HCT116 (cell line): ENCODE results near the gene HMGXB3. TPM values are rescaled to one million over a fixed set of nuclear protein-coding genes. Genes with fewer than 3 reads are reported as not detected.

Source experiments
- ATAC-seq: fragments of 200-7000 bp; cut with Tn5 transposase; 2 replicates; pipeline ENCODE4 v1.9.1; 2020; ENCODE audit warnings: mild to moderate bottlenecking, moderate library complexity
- BruUV-seq: library from RNA; stranded (reverse); fragments of 400-500 nt; replicated peaks from 2 replicates; lab custom pipeline; 2021; lab: Mats Ljungman, UMichigan
- CTCF ChIA-PET: fragments of 300-600 bp; sonication (Branson Sonifier 250); formaldehyde crosslinking; loops from one replicate; lab custom pipeline; 2021; ENCODE audit warnings: antibody characterized with exemption; lab: Charles Lee
- POLR2A ChIA-PET: fragments of 300-600, 350-600 bp; sonication (Branson Sonifier 250); formaldehyde crosslinking; loops from one replicate; lab custom pipeline; 2021; ENCODE audit warnings: antibody characterized with exemption; lab: Charles Lee
- RAD21 ChIA-PET, 2 experiments: fragments of 300-600 bp; sonication (Branson Sonifier 250); formaldehyde crosslinking; loops; one replicate each; lab custom pipeline; 2023; ENCODE audit warnings: low total read pairs in 2 of 2; ENCODE audit not compliant: uncharacterized antibody in 2 of 2, unreplicated experiment in 2 of 2, low non-redundant PET in 1 of 2; lab: Charles Lee
- DNase-seq: peaks from one replicate; pipeline ENCODE4 v3.0.0-alpha.2; 2010; ENCODE audit warnings: low read depth, low spot score
- H2AFZ ChIP-seq: fragments of 200-600 bp; shearing (Covaris generic), sonication (generic); 2 replicates; pipeline ENCODE4 v1.6.1; 2017; ENCODE audit warnings: low read depth, mixed run types, mixed read lengths, antibody characterized with exemption, low read length; ENCODE audit not compliant: poor library complexity, severe bottlenecking
- H3K27ac ChIP-seq: 2 replicates; pipeline ENCODE4 v1.5.1; 2012; ENCODE audit warnings: low read depth, low read length
- H3K27me3 ChIP-seq: fragments of 200-600 bp; sonication (generic); 2 replicates; pipeline ENCODE4 v1.6.1; 2016; ENCODE audit warnings: mixed run types, low read length, mixed read lengths; ENCODE audit not compliant: insufficient read depth
- H3K36me3 ChIP-seq, 2 experiments: fragments of 200-500 bp in 1 of 2; fragments of 200-600 bp in 1 of 2; sonication (Bioruptor generic) in 1 of 2; sonication (generic) in 1 of 2; 2 replicates each; pipeline versions ENCODE4 v1.5.1 to v1.6.1; 2014 to 2016; ENCODE audit warnings: low read length in 2 of 2, inconsistent platforms in 1 of 2, mixed read lengths in 1 of 2, mixed run types in 1 of 2; ENCODE audit not compliant: insufficient read depth in 2 of 2, control insufficient read depth in 1 of 2
- H3K4me1 ChIP-seq, 2 experiments: fragments of 200-600 bp in 1 of 2; sonication (generic) in 1 of 2; 2 replicates each; pipeline versions ENCODE4 v1.5.1 to v1.6.1; 2012 to 2017; ENCODE audit warnings: low read length in 2 of 2, inconsistent platforms in 1 of 2, mild to moderate bottlenecking in 1 of 2, mixed read lengths in 1 of 2, mixed run types in 1 of 2, moderate library complexity in 1 of 2; ENCODE audit not compliant: insufficient read depth in 2 of 2, control insufficient read depth in 1 of 2
- H3K4me2 ChIP-seq: fragments of 200-600 bp; sonication (generic); 2 replicates; pipeline ENCODE4 v1.6.1; 2017; ENCODE audit warnings: mixed run types, low read length, mixed read lengths
- H3K4me3 ChIP-seq, 2 experiments: fragments of 200-600 bp in 1 of 2; sonication (generic) in 1 of 2; replicated peaks in 1 of 2; 2 replicates each; pipeline ENCODE4 v1.5.1; 2011 to 2016; ENCODE audit warnings: low read length in 2 of 2, control low read depth in 1 of 2, low read depth in 1 of 2, mild to moderate bottlenecking in 1 of 2, mixed read lengths in 1 of 2, mixed run types in 1 of 2
- H3K79me2 ChIP-seq: fragments of 200-600 bp; sonication (generic); 2 replicates; pipeline ENCODE4 v1.6.1; 2017; ENCODE audit warnings: mild to moderate bottlenecking, mixed run types, low read length, moderate library complexity, mixed read lengths; ENCODE audit not compliant: insufficient read depth
- H3K9ac ChIP-seq: fragments of 200-600 bp; sonication (generic); 2 replicates; pipeline ENCODE4 v1.6.1; 2016; ENCODE audit warnings: low read length, mixed read lengths
- H3K9me2 ChIP-seq: fragments of 200-600 bp; sonication (generic), shearing (Covaris generic); 2 replicates; pipeline ENCODE4 v1.6.1; 2017; ENCODE audit warnings: mixed run types, mild to moderate bottlenecking, moderate library complexity; ENCODE audit not compliant: insufficient read depth
- H3K9me3 ChIP-seq, 2 experiments: fragments of 200-500 bp in 1 of 2; fragments of 200-600 bp in 1 of 2; sonication (Bioruptor generic) in 1 of 2; sonication (generic) in 1 of 2; 2 replicates each; pipeline ENCODE4 v1.6.1; 2014 to 2017; ENCODE audit warnings: low read length in 2 of 2, mixed read lengths in 2 of 2, inconsistent platforms in 1 of 2, low read depth in 1 of 2, mild to moderate bottlenecking in 1 of 2, mixed run types in 1 of 2, moderate library complexity in 1 of 2; ENCODE audit not compliant: control insufficient read depth in 1 of 2, insufficient read depth in 1 of 2
- H4K20me1 ChIP-seq: fragments of 200-600 bp; sonication (generic), shearing (Covaris generic); 2 replicates; pipeline ENCODE4 v1.6.1; 2017; ENCODE audit warnings: mixed run types, mild to moderate bottlenecking, moderate library complexity; ENCODE audit not compliant: insufficient read depth
- CEBPB ChIP-seq: IDR thresholded peaks from 2 replicates; pipeline ENCODE4 v1.6.1; 2012; ENCODE audit warnings: low read depth
- EGR1 ChIP-seq: IDR thresholded peaks from 2 replicates; pipeline ENCODE4 v1.6.1; 2012; ENCODE audit warnings: low read depth
- FOSL1 ChIP-seq: IDR thresholded peaks from 2 replicates; pipeline ENCODE4 v1.6.1; 2012; ENCODE audit warnings: low read depth
- RAD21 ChIP-seq: IDR thresholded peaks from 2 replicates; pipeline ENCODE4 v1.6.1; 2012; ENCODE audit warnings: low read depth, mild to moderate bottlenecking
- SIN3A ChIP-seq: IDR thresholded peaks from 2 replicates; pipeline ENCODE4 v1.6.1; 2012; ENCODE audit warnings: low read depth
- SRF ChIP-seq: IDR thresholded peaks from 2 replicates; pipeline ENCODE4 v1.6.1; 2012; ENCODE audit warnings: low read depth
- YY1 ChIP-seq: IDR thresholded peaks from 2 replicates; pipeline ENCODE4 v1.6.1; 2011; ENCODE audit warnings: low read length, low read depth, moderate library complexity, mild to moderate bottlenecking; ENCODE audit not compliant: insufficient replicate concordance; ENCODE audit errors: extremely low read depth
- ZBTB33 ChIP-seq: IDR thresholded peaks from 2 replicates; pipeline ENCODE4 v1.6.1; 2011; ENCODE audit warnings: mild to moderate bottlenecking, low read length, moderate library complexity; ENCODE audit not compliant: insufficient replicate concordance; ENCODE audit errors: extremely low read depth
- ZFX ChIP-seq: fragments of 450-650 bp; IDR thresholded peaks from 2 replicates; pipeline ENCODE4 v1.6.1; 2017
- ZNF274 ChIP-seq: fragments of 200-500 bp; sonication (Bioruptor generic); IDR thresholded peaks from 2 replicates; pipeline ENCODE4 v1.6.1; 2014; ENCODE audit warnings: mild to moderate bottlenecking, low read depth, low read length, inconsistent platforms
- intact Hi-C: fragments of 100-400 bp; cut with micrococcal nuclease; formaldehyde crosslinking; loops from 2 replicates; pipeline ENCODE4 v1.10.0; 2022
- total RNA-seq: library from RNA; stranded (reverse); gene quantifications from one replicate; pipeline ENCODE4 v1.2.1, GENCODE V29; 2021; ENCODE audit not compliant: unreplicated experiment

Gene HMGXB3
- total RNA-seq, 1 experiment from 2014 or later: 41.8 TPM

- Histone ChIP-seq H3K9me2 (no peaks in the 10 kb centered on the region), H3K27me3 (no peaks in the 10 kb centered on the region), H2AFZ (no peak overlapping the region), H4K20me1 (no peaks in the 10 kb centered on the region), H3K4me1 (peaks cover 0 to 40% of the 10 kb centered on the region in 2 experiments; a peak in 2 of 4 replicates), H3K36me3 (peaks cover 26 to 32% of the 10 kb centered on the region in 2 experiments; a peak in 3 of 4 replicates), H3K4me2 (no peak overlapping the region), H3K27ac (no peak overlapping the region), H3K9ac (no peak overlapping the region), H3K9me3 (no peaks in the 10 kb centered on the region), H3K79me2 (no peaks in the 10 kb centered on the region), H3K4me3 (no peak overlapping the region)
- ChIA-PET POLR2A (no interaction called here), RAD21 (no interaction called here), CTCF (no interaction called here)
- DNase-seq (no peak), ATAC-seq (no peak)
- BruUV-seq: no TSS peak
- intact Hi-C loops: no loop called here
- TF ChIP-seq RAD21 (no peak), FOSL1 (no peak), CEBPB (no peak), ZBTB33 (no peak), SRF (no peak), ZFX (no peak), SIN3A (no peak), ZNF274 (no peak), EGR1 (no peak), YY1 (no peak)
Observed at GRCh38 chr5:150053713-150054392, 53.3 kb downstream of the HMGXB3 start.
